H9 (cell line): ENCODE measurements around the gene DDRGK1. TPM values are rescaled to one million over a fixed set of nuclear protein-coding genes. Genes with fewer than 3 reads are reported as not detected.

ENCODE experiments used
- DNase-seq: peaks from one replicate; pipeline ENCODE4 v3.0.0-alpha.2; 2017
- H2AFZ ChIP-seq: one replicate; pipeline ENCODE4 v1.6.1; 2013; ENCODE audit warnings: mild to moderate bottlenecking, low read length, control low read depth, moderate library complexity
- H2AK5ac ChIP-seq: 2 replicates; pipeline ENCODE4 v1.6.1; 2013; ENCODE audit warnings: low read length, control low read depth, mixed read lengths; ENCODE audit not compliant: insufficient read length
- H2BK120ac ChIP-seq: one replicate; pipeline ENCODE4 v1.6.1; 2013; ENCODE audit warnings: low read depth, mild to moderate bottlenecking, low read length, control low read depth, inconsistent platforms; ENCODE audit not compliant: poor library complexity, severe bottlenecking
- H2BK12ac ChIP-seq: 2 replicates; pipeline ENCODE4 v1.6.1; 2013; ENCODE audit warnings: low read length, control low read depth, mixed read lengths, low read depth; ENCODE audit not compliant: insufficient read length
- H2BK15ac ChIP-seq: 2 replicates; pipeline ENCODE4 v1.6.1; 2013; ENCODE audit warnings: low read depth, low read length, control low read depth
- H2BK20ac ChIP-seq: one replicate; pipeline ENCODE4 v1.6.1; 2013; ENCODE audit warnings: low read depth, mild to moderate bottlenecking, low read length, control low read depth, inconsistent platforms; ENCODE audit not compliant: poor library complexity, severe bottlenecking
- H2BK5ac ChIP-seq: 2 replicates; pipeline ENCODE4 v1.6.1; 2013; ENCODE audit warnings: low read length, control low read depth, mixed read lengths; ENCODE audit not compliant: insufficient read length
- H3K14ac ChIP-seq: 2 replicates; pipeline ENCODE4 v1.6.1; 2013; ENCODE audit warnings: low read length, control low read depth; ENCODE audit not compliant: insufficient read depth
- H3K18ac ChIP-seq: 2 replicates; pipeline ENCODE4 v1.6.1; 2013; ENCODE audit warnings: low read depth, mild to moderate bottlenecking, mixed read lengths, low read length, control low read depth; ENCODE audit not compliant: insufficient read length
- H3K23ac ChIP-seq: 2 replicates; pipeline ENCODE4 v1.6.1; 2013; ENCODE audit warnings: low read length, control low read depth, mixed read lengths, low read depth; ENCODE audit not compliant: insufficient read length
- H3K23me2 ChIP-seq: 2 replicates; pipeline ENCODE4 v1.6.1; 2013; ENCODE audit warnings: low read depth, mild to moderate bottlenecking, mixed read lengths, low read length, control low read depth; ENCODE audit not compliant: insufficient read length, poor library complexity, severe bottlenecking
- H3K27ac ChIP-seq: 2 replicates; pipeline ENCODE4 v1.5.1; 2013; ENCODE audit warnings: low read length, control low read depth, mixed read lengths, low read depth; ENCODE audit not compliant: insufficient read length
- H3K27me3 ChIP-seq: 2 replicates; pipeline ENCODE4 v1.6.1; 2013; ENCODE audit warnings: low read length, control low read depth, inconsistent platforms; ENCODE audit not compliant: insufficient read depth
- H3K4ac ChIP-seq: 2 replicates; pipeline ENCODE4 v1.6.1; 2013; ENCODE audit warnings: low read depth, mild to moderate bottlenecking, control low read depth, inconsistent platforms, low read length, moderate library complexity
- H3K4me1 ChIP-seq: 2 replicates; pipeline ENCODE4 v1.6.1; 2013; ENCODE audit warnings: low read length, control low read depth, inconsistent platforms; ENCODE audit not compliant: insufficient read depth
- H3K4me2 ChIP-seq: 2 replicates; pipeline ENCODE4 v1.6.1; 2013; ENCODE audit warnings: low read length, control low read depth, mixed read lengths; ENCODE audit not compliant: insufficient read length, insufficient read depth
- H3K56ac ChIP-seq: 2 replicates; pipeline ENCODE4 v1.6.1; 2013; ENCODE audit warnings: low read depth, mild to moderate bottlenecking, mixed read lengths, low read length, control low read depth; ENCODE audit not compliant: insufficient read length
- H3K79me1 ChIP-seq: 2 replicates; pipeline ENCODE4 v1.6.1; 2013; ENCODE audit warnings: low read depth, mild to moderate bottlenecking, moderate library complexity, low read length, control low read depth, inconsistent platforms; ENCODE audit not compliant: insufficient read depth, poor library complexity, severe bottlenecking
- H3K79me2 ChIP-seq: 2 replicates; pipeline ENCODE4 v1.6.1; 2013; ENCODE audit warnings: low read length, control low read depth, inconsistent platforms; ENCODE audit not compliant: insufficient read depth
- H3K9ac ChIP-seq: 2 replicates; pipeline ENCODE4 v1.6.1; 2013; ENCODE audit warnings: low read length, control low read depth, mixed read lengths; ENCODE audit not compliant: insufficient read length; ENCODE audit errors: extremely low read depth
- H3K9me3 ChIP-seq: one replicate; pipeline ENCODE4 v1.6.1; 2013; ENCODE audit warnings: low read depth, low read length, inconsistent platforms; ENCODE audit not compliant: control insufficient read depth
- H3T11ph ChIP-seq: one replicate; pipeline ENCODE4 v1.6.1; 2013; ENCODE audit warnings: mild to moderate bottlenecking, low read length, control low read depth, inconsistent platforms
- H4K20me1 ChIP-seq: one replicate; pipeline ENCODE4 v1.6.1; 2013; ENCODE audit not compliant: control insufficient read depth, insufficient read length, insufficient read depth
- H4K5ac ChIP-seq: 2 replicates; pipeline ENCODE4 v1.6.1; 2013; ENCODE audit warnings: low read depth, mild to moderate bottlenecking, mixed read lengths, low read length, control low read depth; ENCODE audit not compliant: insufficient read length
- H4K8ac ChIP-seq: replicated peaks from 2 replicates; pipeline ENCODE4 v1.6.1; 2013; ENCODE audit warnings: low read length, control low read depth, mixed read lengths, low read depth; ENCODE audit not compliant: insufficient read length
- H4K91ac ChIP-seq: 2 replicates; pipeline ENCODE4 v1.6.1; 2013; ENCODE audit warnings: low read depth, mild to moderate bottlenecking, moderate library complexity, mixed read lengths, low read length, control low read depth; ENCODE audit not compliant: insufficient read length
- H3K27ac Mint-ChIP-seq, 3 experiments: 2 replicates in 2 of 3; 3 replicates in 1 of 3; pipeline ENCODE4 v1.8.0; 2020 to 2021; ENCODE audit warnings: mixed read lengths in 3 of 3, mild to moderate bottlenecking in 1 of 3, moderate library complexity in 1 of 3
- H3K27me3 Mint-ChIP-seq: 2 replicates; pipeline ENCODE4 v1.8.0; 2021; ENCODE audit warnings: low read depth, mild to moderate bottlenecking, moderate library complexity, mixed read lengths
- H3K36me3 Mint-ChIP-seq, 3 experiments: 2 replicates in 2 of 3; 3 replicates in 1 of 3; pipeline ENCODE4 v1.8.0; 2020 to 2021; ENCODE audit warnings: low read depth in 3 of 3, mixed read lengths in 3 of 3; ENCODE audit not compliant: insufficient read depth in 1 of 3
- H3K4me1 Mint-ChIP-seq, 2 experiments: 2 replicates each; pipeline ENCODE4 v1.8.0; 2020; ENCODE audit warnings: mixed read lengths in 2 of 2
- H3K4me3 Mint-ChIP-seq, 2 experiments: 2 replicates in 1 of 2; 3 replicates in 1 of 2; pipeline ENCODE4 v1.8.0; 2020 to 2021; ENCODE audit warnings: mild to moderate bottlenecking in 2 of 2, mixed read lengths in 2 of 2, moderate library complexity in 1 of 2
- H3K9me3 Mint-ChIP-seq, 2 experiments: 2 replicates in 1 of 2; 3 replicates in 1 of 2; pipeline ENCODE4 v1.8.0; 2020; ENCODE audit warnings: mild to moderate bottlenecking in 2 of 2, mixed read lengths in 2 of 2, moderate library complexity in 1 of 2
- CTCF ChIP-seq: fragments of 200-600 bp; sonication (generic); conservative IDR thresholded peaks from 3 replicates; pipeline ENCODE4 v1.8.0; 2021; ENCODE audit warnings: antibody characterized with exemption, mild to moderate bottlenecking
- WGBS: extraction: QIAGEN DNeasy Blood & Tissue Kit; methylation state at CpG from one replicate; pipeline ENCODE4 v1.1.7; 2013; ENCODE audit warnings: missing lambda C conversion rate, low lambda C conversion rate, mixed read lengths; ENCODE audit not compliant: insufficient read length; ENCODE audit errors: extremely low coverage; 5-methylcytosine and 5-hydroxymethylcytosine counted together
- total RNA-seq: library from RNA; stranded (reverse); gene quantifications from 2 replicates; pipeline ENCODE4 v1.2.1, GENCODE V29; 2021

DDRGK1 gene
- total RNA-seq, 1 experiment from 2014 or later, result 58.1 TPM

GRCh38 chr20:3174442-3175261 is 29.8 kb downstream of the DDRGK1 start:
- Mint-ChIP-seq H3K27me3 (peaks cover 15% of the 10 kb centered on the region), H3K4me1 (peaks cover 30 to 38% of the 10 kb centered on the region in 2 experiments), H3K9me3 (no peaks in the 10 kb centered on the region; a peak in 1 of 5 replicates), H3K27ac (peak overlapping the region in 2 of 3 experiments; percentile 71 to 96; a peak in 6 of 7 replicates), H3K36me3 (peaks cover 2 to 4% (median 3%) of the 10 kb centered on the region in 3 experiments; a peak in 3 of 7 replicates), H3K4me3 (peak overlapping the region; percentile 89 to 98)
- peak overlapping the region; percentile 90 for H3K18ac ChIP-seq
- no peak overlapping the region for H2BK12ac ChIP-seq
- no peaks in the 10 kb centered on the region for H3K79me2 ChIP-seq
- peaks cover 14% of the 10 kb centered on the region for H3K23me2 ChIP-seq
- H2BK20ac ChIP-seq, result no peak overlapping the region
- H2AK5ac ChIP-seq, result no peak overlapping the region
- H3K56ac ChIP-seq, result no peak overlapping the region
- no peaks in the 10 kb centered on the region for H3K9me3 ChIP-seq
- no peak for DNase-seq
- H3K14ac ChIP-seq, result peak overlapping the region; percentile 93; the same call in 1 of the 2 replicates
- no peak overlapping the region for H3K4ac ChIP-seq
- no peaks in the 10 kb centered on the region for H4K20me1 ChIP-seq
- H4K5ac ChIP-seq, result peak overlapping the region; percentile 39
- no peak overlapping the region for H2AFZ ChIP-seq
- H3K79me1 ChIP-seq, result no peaks in the 10 kb centered on the region
- H2BK120ac ChIP-seq, result no peak overlapping the region
- no peak overlapping the region for H4K8ac ChIP-seq
- no peaks in the 10 kb centered on the region for H3K27me3 ChIP-seq
- no peak overlapping the region for H2BK15ac ChIP-seq
- peak overlapping the region; percentile 12 for H3K27ac ChIP-seq
- peak overlapping the region; percentile 67 for H3K4me2 ChIP-seq
- no peak overlapping the region for H3T11ph ChIP-seq
- no peak for TF ChIP-seq CTCF
- no peak overlapping the region for H4K91ac ChIP-seq
- no peak overlapping the region for H2BK5ac ChIP-seq
- no peaks in the 10 kb centered on the region for H3K4me1 ChIP-seq
- no peak overlapping the region for H3K23ac ChIP-seq
- peak overlapping the region; percentile 74 for H3K9ac ChIP-seq
- WGBS, result no CpG with 5 or more reads among the region's 13 CpGs
